GM06990 (cell line): ENCODE measurements around the gene FBXO44.

Experiments used
- DNase-seq: peaks from one replicate; pipeline ENCODE4 v3.0.0-alpha.2; 2011; ENCODE audit not compliant: insufficient read length; ENCODE audit errors: extremely low read depth
- H3K27me3 ChIP-seq: replicated peaks from 2 replicates; pipeline ENCODE4 v1.6.0; 2011; ENCODE audit warnings: low read length; ENCODE audit not compliant: control insufficient read depth, insufficient read depth
- H3K36me3 ChIP-seq: 2 replicates; pipeline ENCODE4 v1.5.1; 2011; ENCODE audit warnings: low read length; ENCODE audit not compliant: control insufficient read depth, insufficient read depth
- H3K4me3 ChIP-seq: replicated peaks from 2 replicates; pipeline ENCODE4 v1.5.1; 2011; ENCODE audit warnings: low read depth, mild to moderate bottlenecking, control low read depth, low read length
- CTCF ChIP-seq: IDR thresholded peaks from 2 replicates; pipeline ENCODE4 v1.5.1; 2011; ENCODE audit warnings: low read length, control low read depth, mild to moderate bottlenecking, inconsistent platforms; ENCODE audit not compliant: insufficient read depth, poor library complexity, severe bottlenecking

FBXO44 gene

GRCh38 chr1:11711490-11711889 is 56.8 kb downstream of the FBXO44 start:
- H3K4me3 ChIP-seq = no peak overlapping the region
- H3K36me3 ChIP-seq = no peaks in the 10 kb centered on the region
- H3K27me3 ChIP-seq = no peaks in the 10 kb centered on the region; the same call in 1 of the 2 replicates
- no peak for DNase-seq
- no peak for TF ChIP-seq CTCF

- H3K36me3 ChIP-seq = no peaks in the 10 kb centered on the region
- no peaks in the 10 kb centered on the region; the same call in 1 of the 2 replicates for H3K27me3 ChIP-seq
- no peak overlapping the region for H3K4me3 ChIP-seq
- TF ChIP-seq CTCF = no peak
- no peak for DNase-seq
Measured at GRCh38 chr1:11712285-11712684, 57.6 kb downstream of the FBXO44 start.
